BLaER1 treated with 17β-estradiol and CSF1 and Interleukin-3, amounts not matched to agents 10 nM and 100 nM (cell line): Measurements from ENCODE around the gene UBE2L3.
A peak's percentile ranks its signal among the peaks of the same experiment; 100 is the strongest.
"Not testable (repeated sequence)": the region's sequence is repeated elsewhere in the genome, so short reads cannot be mapped to it uniquely, and the experiment has no call there.

Experiments used
- H3K27ac ChIP-seq, 11 experiments: shearing (Covaris generic); formaldehyde crosslinking; 2 replicates each; pipeline ENCODE4 v1.8.1; 2022
- H3K27me3 ChIP-seq, 11 experiments: shearing (Covaris generic); formaldehyde crosslinking; 2 replicates each; pipeline ENCODE4 v1.8.1; 2022
- H3K36me3 ChIP-seq, 11 experiments: shearing (Covaris generic); formaldehyde crosslinking; 2 replicates each; pipeline ENCODE4 v1.8.1; 2022
- H3K4me1 ChIP-seq, 10 experiments: shearing (Covaris generic); formaldehyde crosslinking; 2 replicates each; pipeline ENCODE4 v1.8.1; 2022
- H3K4me2 ChIP-seq, 11 experiments: shearing (Covaris generic); formaldehyde crosslinking; 2 replicates each; pipeline ENCODE4 v1.8.1; 2022
- H3K4me3 ChIP-seq, 10 experiments: shearing (Covaris generic); formaldehyde crosslinking; 2 replicates each; pipeline ENCODE4 v1.8.1; 2022
- H3K9ac ChIP-seq, 11 experiments: shearing (Covaris generic); formaldehyde crosslinking; 2 replicates each; pipeline ENCODE4 v1.8.1; 2022
- H3K9me3 ChIP-seq, 11 experiments: shearing (Covaris generic); formaldehyde crosslinking; replicated peaks in 1 of 11; 2 replicates each; pipeline ENCODE4 v1.8.1; 2022
- H4K20me1 ChIP-seq, 11 experiments: shearing (Covaris generic); formaldehyde crosslinking; 2 replicates each; pipeline ENCODE4 v1.8.1; 2022
- Cebpa-rat ChIP-seq, 11 experiments: shearing (Covaris generic); IDR thresholded peaks; 2 replicates each; pipeline ENCODE4 v1.8.1; 2022

UBE2L3 gene

GRCh38 chr22:21567456-21568346 lies at the start of gene UBE2L3:
Gene UBE2L3, plus strand, starts transcription at chr22:21567714. Its CDS starts 31 bp downstream, at chr22:21567745.
- Histone ChIP-seq H3K36me3 (peaks cover 3 to 23% (median 15%) of the 10 kb centered on the region in 11 experiments; a peak in 21 of 22 replicates), H3K4me1 (peaks cover 37 to 41% (median 40%) of the 10 kb centered on the region in 10 experiments), H4K20me1 (peaks cover 43 to 50% (median 45%) of the 10 kb centered on the region in 11 experiments), H3K4me2 (peak within 1 kb of the TSS; percentile 83 to 100 (median 96)), H3K9me3 (no peaks in the 10 kb centered on the region), H3K9ac (peak within 1 kb of the TSS; percentile 96 to 100 (median 100)), H3K27ac (peak within 1 kb of the TSS; percentile 97 to 100 (median 99)), H3K27me3 (no peaks in the 10 kb centered on the region), H3K4me3 (peak within 1 kb of the TSS; percentile 77 to 98 (median 94))
- TF ChIP-seq Cebpa-rat (IDR thresholded peaks at IDR 0.05) = no peak

GRCh38 chr22:21526705-21527500 lies 40.6 kb upstream of the UBE2L3 start:
- not testable (repeated sequence) for H3K4me3 ChIP-seq, H3K4me1 ChIP-seq, H4K20me1 ChIP-seq, H3K4me2 ChIP-seq, H3K27me3 ChIP-seq, H3K36me3 ChIP-seq, H3K9ac ChIP-seq, H3K27ac ChIP-seq, H3K9me3 ChIP-seq

GRCh38 chr22:21531525-21531924 lies 36.0 kb upstream of the UBE2L3 start:
- H3K4me2 ChIP-seq, H3K4me3 ChIP-seq, H4K20me1 ChIP-seq, H3K4me1 ChIP-seq, H3K27ac ChIP-seq, H3K9ac ChIP-seq, H3K9me3 ChIP-seq, H3K27me3 ChIP-seq, H3K36me3 ChIP-seq: not testable (repeated sequence)

GRCh38 chr22:21532863-21533648 lies 34.5 kb upstream of the UBE2L3 start:
- H3K36me3 ChIP-seq, H3K4me2 ChIP-seq, H3K4me1 ChIP-seq, H4K20me1 ChIP-seq, H3K9me3 ChIP-seq, H3K4me3 ChIP-seq, H3K9ac ChIP-seq, H3K27ac ChIP-seq, H3K27me3 ChIP-seq: not testable (repeated sequence)

GRCh38 chr22:21539862-21540261 lies 27.7 kb upstream of the UBE2L3 start:
- H3K36me3 ChIP-seq, H3K9me3 ChIP-seq, H3K9ac ChIP-seq, H4K20me1 ChIP-seq, H3K4me2 ChIP-seq, H3K27ac ChIP-seq, H3K4me1 ChIP-seq, H3K4me3 ChIP-seq, H3K27me3 ChIP-seq: not testable (repeated sequence)

GRCh38 chr22:21544432-21545322 lies 22.8 kb upstream of the UBE2L3 start:
- H3K4me1 ChIP-seq, H3K27ac ChIP-seq, H3K9ac ChIP-seq, H3K4me3 ChIP-seq, H3K36me3 ChIP-seq, H3K4me2 ChIP-seq, H4K20me1 ChIP-seq, H3K9me3 ChIP-seq, H3K27me3 ChIP-seq: not testable (repeated sequence)

- not testable (repeated sequence) for H4K20me1 ChIP-seq, H3K9ac ChIP-seq, H3K4me3 ChIP-seq, H3K27me3 ChIP-seq, H3K9me3 ChIP-seq, H3K4me1 ChIP-seq, H3K4me2 ChIP-seq, H3K27ac ChIP-seq, H3K36me3 ChIP-seq
Observed at GRCh38 chr22:21549558-21549957, 18.0 kb upstream of the UBE2L3 start.

GRCh38 chr22:21550008-21550677 lies 17.4 kb upstream of the UBE2L3 start:
- H3K4me3 ChIP-seq, H3K9ac ChIP-seq, H4K20me1 ChIP-seq, H3K9me3 ChIP-seq, H3K4me2 ChIP-seq, H3K27me3 ChIP-seq, H3K27ac ChIP-seq, H3K4me1 ChIP-seq, H3K36me3 ChIP-seq: not testable (repeated sequence)

- H3K9me3 ChIP-seq, H3K36me3 ChIP-seq, H3K27ac ChIP-seq, H3K4me2 ChIP-seq, H3K4me3 ChIP-seq, H3K9ac ChIP-seq, H3K27me3 ChIP-seq, H3K4me1 ChIP-seq, H4K20me1 ChIP-seq: not testable (repeated sequence)
Observed at GRCh38 chr22:21550678-21551047, 16.9 kb upstream of the UBE2L3 start.

GRCh38 chr22:21551361-21551760 lies 16.2 kb upstream of the UBE2L3 start, which contains the start of gene RIMBP3C:
Gene RIMBP3C, minus strand, starts transcription at chr22:21551461. Its CDS starts 485 bp downstream, at chr22:21550976.
- H3K4me1 ChIP-seq, H3K27me3 ChIP-seq, H3K4me2 ChIP-seq, H3K9me3 ChIP-seq, H3K9ac ChIP-seq, H3K36me3 ChIP-seq, H3K4me3 ChIP-seq, H4K20me1 ChIP-seq, H3K27ac ChIP-seq: not testable (repeated sequence)

GRCh38 chr22:21559345-21560125 lies 8.0 kb upstream of the UBE2L3 start:
- H3K27me3 ChIP-seq, H3K4me1 ChIP-seq, H3K4me3 ChIP-seq, H3K4me2 ChIP-seq, H3K9me3 ChIP-seq, H3K9ac ChIP-seq, H4K20me1 ChIP-seq, H3K36me3 ChIP-seq, H3K27ac ChIP-seq: not testable (repeated sequence)

- H3K9ac ChIP-seq, H3K4me2 ChIP-seq, H3K4me1 ChIP-seq, H3K36me3 ChIP-seq, H3K27me3 ChIP-seq, H4K20me1 ChIP-seq, H3K27ac ChIP-seq, H3K4me3 ChIP-seq, H3K9me3 ChIP-seq: not testable (repeated sequence)
Observed at GRCh38 chr22:21560657-21561056, 6.9 kb upstream of the UBE2L3 start.
